Astrocyte of the hippocampus (primary cell): ENCODE measurements around the gene CARMIL1.

Source experiments
- DNase-seq: peaks from one replicate; pipeline ENCODE4 v3.0.0; 2011; ENCODE audit warnings: low read depth, low spot score

The CARMIL1 gene

DNA sequence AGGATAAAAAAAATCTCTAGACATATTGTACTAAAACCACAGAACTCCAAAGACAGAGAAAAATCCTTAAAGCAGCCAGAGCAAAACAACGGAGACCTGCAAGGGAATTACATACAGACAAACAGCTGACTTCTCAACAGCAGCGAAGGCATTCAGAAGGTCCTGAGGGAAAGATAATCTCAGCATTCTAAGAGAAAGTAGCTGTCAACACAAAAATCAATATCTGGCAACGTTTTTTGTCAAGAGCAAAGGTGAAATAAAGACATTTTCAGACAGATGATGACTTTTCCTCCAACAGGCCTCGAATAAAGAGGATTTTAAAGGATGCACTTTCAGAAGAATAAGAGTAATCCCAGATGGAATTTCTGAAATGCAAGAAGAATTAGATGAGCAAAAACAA, 366.7 kb downstream of the CARMIL1 start:
- no peak for DNase-seq

DNA sequence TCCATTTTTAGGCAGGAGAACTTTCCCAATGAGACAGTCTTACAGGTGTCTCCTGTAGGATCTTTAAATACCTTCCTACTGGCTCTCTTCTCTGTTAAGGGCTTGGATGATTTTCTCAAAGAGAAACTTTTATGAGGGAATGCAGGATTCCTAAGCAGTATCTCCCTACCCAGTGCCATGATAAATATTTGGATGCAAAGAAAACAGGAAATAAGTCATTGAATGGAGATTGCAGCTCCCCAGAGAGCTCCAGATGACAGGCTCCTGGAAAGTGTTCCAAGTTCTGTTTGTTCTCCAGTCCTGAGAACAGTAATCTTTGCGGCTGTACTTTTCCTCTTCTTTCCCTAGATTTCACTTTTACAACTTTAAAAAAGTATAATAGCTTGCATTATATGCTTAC, 370.4 kb downstream of the CARMIL1 start:
- no peak for DNase-seq

GRCh38 chr6:25652007-25652515, 372.9 kb downstream of the CARMIL1 start, which contains the start of gene SCGN:
Gene SCGN, plus strand, starts transcription at chr6:25652215. Its CDS starts 189 bp downstream, at chr6:25652404.
- DNase-seq: peak; percentile 86

DNA sequence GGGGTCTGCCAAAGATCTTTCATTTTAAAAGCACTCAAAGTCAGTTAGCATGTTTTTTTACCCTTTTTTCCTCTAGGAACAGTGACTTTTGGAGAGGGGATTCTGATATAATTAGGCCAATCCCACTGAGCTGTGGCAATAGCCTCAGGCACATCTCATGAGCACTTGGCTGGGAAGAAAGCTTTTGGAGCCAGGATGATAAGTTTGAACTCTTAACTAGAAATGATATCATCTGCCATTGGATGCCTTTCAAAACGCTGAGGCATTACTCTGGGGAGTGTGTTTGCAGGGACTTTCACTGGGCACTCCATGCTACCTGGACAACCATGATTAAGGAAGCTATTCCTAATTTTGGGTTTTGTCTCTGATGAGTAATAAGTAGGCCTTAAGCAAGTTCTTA, 376.5 kb downstream of the CARMIL1 start:
- DNase-seq: no peak

DNA sequence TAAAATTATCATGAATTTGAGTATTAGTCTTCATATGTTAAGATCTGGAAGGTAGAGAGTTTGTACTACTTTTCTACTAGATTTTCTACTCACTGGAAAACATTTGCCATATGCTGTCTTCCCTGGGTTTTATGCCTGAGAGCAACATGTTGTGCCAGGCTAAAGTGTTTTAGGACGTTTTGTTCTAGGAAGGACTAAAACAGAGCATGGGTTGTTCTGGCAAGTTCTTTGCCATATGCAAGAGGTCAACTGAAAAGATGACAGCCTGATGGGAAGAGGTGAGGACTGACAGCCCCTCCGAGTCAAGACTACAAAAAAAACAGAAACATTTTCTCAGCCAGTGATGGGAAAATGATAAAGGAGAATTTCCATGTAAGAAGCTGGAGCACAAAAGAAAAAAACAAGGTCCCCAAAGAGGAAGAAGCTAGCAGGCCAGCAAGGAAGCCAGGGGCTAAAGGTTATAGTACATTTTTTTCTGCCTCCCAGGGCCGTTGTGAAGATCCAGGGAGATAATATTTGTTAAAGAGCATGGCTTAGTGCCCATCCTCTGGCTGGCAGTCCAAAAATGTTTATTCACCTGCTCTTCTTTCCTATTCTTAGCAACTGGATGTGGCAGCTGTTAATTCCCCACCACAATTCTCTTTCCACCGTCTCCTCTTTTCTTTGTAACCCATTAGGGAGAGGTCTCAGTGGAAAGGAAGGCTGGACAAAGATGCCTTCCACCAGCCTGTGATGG, 380.6 kb downstream of the CARMIL1 start:
- DNase-seq: no peak

GRCh38 chr6:25660512-25660911, 381.3 kb downstream of the CARMIL1 start:
- DNase-seq: peak; percentile 2

DNA sequence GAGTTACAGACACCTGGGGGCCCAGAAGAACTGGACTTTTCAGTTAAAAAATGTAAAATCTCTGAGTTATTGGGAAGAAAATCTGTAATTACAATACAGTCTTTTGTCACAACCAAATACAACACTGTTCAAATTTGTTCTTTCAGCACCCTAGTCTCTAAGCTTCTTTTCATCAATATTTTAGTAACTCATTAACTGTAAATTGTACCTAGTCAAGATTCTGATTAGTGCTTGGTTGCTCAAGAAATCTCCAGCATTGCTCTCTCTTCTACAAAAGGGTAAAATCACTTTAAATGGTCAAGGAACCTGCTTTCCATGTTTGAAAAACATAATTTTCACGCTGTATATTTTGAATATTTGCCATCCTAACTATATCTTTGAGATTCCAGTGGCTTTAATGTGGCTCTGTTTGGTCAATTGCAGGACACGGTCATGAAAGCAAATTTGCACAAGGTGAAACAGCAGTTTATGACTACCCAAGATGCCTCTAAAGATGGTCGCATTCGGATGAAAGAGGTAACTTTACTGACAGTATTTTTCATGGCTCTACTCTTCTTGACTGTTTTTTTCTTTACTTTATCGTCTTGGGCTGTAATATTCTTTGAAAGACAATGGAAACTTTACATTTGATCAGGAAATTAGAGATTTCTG, 382.1 kb downstream of the CARMIL1 start:
- DNase-seq: no peak

DNA sequence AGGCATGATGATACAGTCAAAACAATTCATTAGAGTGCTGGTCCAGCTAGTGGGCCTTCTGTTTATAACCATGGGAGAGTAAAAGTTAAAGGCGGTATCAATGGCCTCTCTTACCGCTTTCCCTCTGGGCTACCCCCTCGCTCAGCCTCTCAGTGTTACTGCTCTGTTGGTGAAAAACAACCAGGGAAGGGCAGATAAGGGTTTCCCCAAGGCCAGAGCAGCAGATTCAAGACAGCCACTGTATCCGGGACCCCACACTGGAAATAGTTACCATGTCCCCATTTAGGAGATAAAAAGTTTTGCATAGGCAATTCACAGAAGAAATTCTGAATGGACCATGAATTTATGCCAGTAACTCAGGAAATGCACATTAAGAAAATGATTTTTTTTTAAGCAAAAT, 386.3 kb downstream of the CARMIL1 start:
- DNase-seq: no peak

GRCh38 chr6:25669413-25669812, 390.2 kb downstream of the CARMIL1 start:
- no peak for DNase-seq
